SKM-1 (cell line): ENCODE results near the gene SPRYD3.

Source experiments
- DNase-seq: peaks from one replicate; lab custom pipeline; 2025; ENCODE audit not compliant: unreplicated experiment; lab: John Stamatoyannopoulos, UW

SPRYD3 gene

DNA sequence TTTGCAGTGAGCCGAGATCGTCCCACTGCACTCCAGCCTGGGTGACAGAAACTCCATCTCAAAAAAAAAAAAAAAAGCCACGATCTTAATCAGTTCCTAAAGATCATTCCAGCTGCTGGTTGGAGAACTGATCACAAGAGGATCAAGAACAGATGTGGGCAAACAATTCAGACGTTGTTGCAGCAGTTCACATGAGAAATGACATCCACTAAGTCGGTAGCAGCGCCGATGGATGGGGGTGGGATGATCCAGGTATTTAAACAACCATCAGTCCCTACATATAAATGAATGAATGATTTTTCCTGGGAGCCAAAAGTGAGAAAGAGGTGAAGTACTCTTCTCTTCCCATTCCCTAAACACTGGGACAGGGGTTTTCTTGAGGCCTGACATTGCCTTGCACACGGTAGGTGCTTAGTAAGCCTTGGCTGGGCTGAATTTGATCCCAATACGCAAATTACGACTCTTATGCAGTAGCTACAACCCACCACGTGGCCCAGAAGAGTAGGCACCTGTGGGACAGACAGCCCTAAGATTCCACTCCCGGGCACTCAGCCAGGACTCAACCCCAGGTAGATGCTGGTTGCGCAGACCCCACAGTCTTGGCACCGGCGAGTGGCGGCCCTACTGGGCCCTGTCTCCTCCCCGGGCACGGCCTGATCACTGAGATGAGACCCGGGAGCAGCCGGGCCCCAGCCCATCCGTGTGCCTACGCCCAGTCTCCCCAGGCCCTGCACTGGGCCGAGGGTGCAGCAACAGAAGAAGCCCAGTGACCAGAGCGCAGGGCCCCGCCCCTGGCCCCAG is 565 bp downstream of the SPRYD3 start:
- DNase-seq, result no peak

DNA sequence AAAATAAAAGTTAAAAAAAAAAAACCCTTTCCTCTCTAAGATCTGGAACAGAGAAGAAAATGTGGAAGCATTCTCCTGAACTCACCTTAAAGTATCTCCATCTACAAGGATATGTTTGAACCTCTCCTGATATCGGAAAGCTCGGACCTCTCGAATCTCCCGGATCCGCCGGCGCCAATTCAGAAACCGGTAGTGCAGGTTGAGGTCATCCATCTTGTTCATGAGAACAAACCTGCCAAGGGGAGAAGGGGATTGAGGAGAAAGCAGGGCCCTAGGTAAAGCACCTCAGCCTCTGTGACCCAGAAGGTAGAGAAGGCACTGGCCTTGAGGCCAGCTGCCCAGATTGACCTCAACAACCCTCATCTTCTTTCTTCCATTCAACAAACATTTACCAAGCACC is 2.2 kb downstream of the SPRYD3 start:
- no peak for DNase-seq

DNA sequence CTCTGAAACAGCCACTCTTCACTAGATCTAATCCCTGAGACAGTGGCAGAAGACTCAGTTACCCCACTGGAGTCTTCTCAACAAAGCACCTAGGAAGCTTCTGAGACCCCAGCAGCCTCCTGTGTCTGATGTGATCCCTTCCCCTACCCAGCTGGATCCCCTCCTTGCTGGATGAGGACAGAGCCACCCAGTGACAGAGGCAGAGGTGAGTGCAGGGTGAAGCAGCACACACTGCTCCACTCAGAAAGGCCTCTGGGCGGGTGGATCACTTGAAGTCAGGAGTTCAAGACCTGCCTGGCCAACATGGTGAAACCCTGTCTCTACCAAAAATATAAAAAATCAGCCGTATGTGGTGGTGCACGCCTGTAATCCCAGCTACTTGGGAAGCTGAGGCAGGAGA is 2.7 kb downstream of the SPRYD3 start:
- no peak for DNase-seq

DNA sequence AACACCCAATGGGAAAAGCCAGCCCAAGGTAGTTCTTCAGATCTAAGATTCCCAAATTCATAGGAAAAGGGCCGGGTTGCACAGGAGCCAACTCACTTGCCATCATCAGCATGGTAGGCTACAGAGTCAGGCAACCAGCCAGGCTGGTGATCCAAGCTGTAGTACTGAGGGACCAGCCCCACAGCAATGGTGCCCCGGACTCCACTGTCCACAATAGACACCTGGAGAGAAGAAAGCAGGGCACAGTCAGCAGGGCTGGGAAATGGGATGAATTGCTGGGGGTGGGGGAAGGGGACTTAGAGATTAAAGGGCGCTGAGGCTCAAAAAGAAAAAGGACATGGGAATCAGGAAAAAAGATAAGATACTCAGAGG is 4.2 kb downstream of the SPRYD3 start:
- DNase-seq, result no peak

DNA sequence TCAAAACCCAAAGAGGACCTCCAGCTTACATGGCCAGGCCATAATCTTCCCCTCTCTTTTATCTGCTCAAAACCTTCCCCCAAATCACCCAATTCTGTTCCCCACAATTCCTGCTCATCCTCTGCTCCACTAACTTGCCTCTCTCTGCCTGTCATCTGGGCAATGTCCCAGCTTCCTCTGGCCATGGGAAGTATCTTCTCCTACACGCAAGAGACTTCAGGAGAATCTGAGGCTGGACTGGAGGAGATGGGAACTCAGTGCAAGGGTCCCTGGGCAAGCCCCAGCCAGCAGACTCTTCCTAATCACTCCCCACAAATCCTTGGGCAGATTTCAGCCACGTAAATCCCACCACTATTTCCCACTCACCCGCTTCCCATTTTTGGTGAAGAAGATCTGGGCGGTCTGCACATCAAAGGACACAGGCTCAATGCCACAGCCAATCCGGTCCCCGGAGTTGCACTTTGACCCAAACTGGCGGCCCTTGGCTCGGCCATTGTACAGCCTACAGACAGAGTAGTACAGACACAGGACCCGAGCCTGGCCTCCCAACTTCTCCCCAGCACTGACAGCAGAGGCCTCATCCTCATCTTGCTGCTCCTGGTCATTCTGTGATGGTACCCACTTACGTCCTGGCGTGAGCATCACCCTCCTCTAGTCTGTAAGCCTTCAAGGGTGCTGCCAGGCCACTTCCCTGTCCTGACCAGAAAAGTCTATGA is 4.7 kb downstream of the SPRYD3 start:
- DNase-seq, result no peak

DNA sequence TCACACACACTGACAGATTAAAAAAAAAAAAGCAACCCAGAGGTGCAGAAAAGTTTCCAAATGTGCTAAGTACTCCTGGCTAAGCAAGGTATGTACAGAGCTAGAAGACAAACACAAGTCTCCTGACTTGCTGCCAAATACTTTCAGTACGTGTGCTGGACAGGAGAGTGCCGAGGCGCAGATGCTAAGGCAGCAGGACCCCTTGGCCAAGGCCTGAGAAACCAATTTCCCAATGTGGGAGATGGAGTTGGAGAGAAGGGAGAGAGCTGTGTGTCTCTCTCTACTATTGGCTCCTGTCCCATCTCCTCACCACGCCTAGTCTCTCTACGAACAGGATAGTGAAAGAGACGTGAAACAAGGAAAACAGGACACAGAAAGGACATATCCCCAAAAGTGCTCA is 5.3 kb downstream of the SPRYD3 start:
- DNase-seq, result no peak

DNA sequence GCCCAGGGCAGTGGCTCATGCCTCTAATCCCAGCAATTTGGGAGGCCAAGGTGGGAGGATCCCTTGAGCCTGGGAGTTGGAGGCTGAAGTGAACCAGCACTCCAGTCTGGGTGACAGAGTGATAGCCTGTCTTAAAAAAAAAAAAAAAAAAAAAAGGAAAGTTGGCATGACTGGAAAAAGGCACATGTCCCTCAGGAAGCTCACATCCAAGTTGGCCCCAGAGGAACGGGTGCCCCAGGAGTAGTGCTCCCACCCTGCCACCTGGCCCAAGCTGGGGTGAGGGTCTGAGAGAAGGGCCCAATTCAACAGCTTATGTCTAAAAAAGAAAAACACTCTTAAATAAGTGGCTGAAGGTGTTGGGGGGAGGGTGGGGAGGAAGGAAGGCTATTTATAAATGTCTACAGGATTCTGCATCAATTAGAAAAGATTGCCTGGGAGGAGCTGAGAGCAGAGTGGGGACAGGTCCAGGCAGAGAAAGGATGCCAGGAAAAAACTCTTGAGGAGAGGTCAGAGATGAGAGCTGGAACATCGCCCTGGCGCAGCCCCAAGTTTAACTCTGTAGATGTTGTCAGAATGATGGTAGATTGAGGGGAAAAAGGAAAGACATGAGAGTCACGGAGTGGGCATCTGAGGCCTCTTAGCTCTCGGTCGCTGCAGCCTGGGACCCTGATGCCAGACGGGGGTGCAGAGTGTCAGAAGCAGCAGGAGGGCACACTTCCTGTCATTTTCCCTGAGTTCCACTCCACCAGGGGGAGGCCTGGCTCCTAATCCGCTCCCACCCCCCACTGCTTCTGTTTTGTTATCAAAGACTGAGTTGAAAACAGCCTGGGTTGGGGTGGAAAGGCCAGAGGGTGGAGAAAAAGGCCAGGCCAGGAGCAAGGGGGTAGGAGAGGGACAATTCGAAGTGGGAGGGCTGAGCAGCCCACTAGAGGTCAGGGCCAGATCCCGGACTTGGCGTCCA is 7.3 kb downstream of the SPRYD3 start:
- DNase-seq, result no peak

DNA sequence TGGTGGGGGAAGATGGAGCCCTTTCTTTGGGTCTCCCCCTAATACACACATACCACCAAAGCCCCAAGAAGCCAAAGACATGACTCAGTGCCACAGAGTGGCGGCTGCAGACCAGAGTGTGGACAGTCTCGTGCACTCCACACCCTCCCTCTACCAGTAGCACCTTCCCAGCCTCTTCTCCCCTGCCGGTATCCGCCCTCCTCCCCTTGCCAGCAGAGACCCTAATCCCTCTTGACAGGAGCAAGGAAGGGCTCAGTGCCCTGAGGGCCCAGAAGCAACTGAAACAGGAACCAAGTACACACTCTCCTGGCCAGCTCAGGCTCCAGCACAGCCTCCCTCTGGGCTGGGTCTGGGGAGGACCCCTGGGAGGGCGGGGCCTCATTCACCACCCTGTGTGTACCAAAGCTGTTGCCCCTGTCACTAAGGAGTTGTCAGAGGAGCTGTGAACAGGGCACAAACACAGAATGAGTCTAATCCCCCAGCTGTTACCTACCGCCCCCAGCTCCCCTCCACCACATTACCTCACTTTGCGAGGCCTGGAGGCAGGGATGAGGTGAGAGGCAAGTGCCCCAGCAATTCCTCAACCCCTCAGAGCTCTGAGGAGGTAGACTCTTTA is 8.2 kb downstream of the SPRYD3 start:
- no peak for DNase-seq

DNA sequence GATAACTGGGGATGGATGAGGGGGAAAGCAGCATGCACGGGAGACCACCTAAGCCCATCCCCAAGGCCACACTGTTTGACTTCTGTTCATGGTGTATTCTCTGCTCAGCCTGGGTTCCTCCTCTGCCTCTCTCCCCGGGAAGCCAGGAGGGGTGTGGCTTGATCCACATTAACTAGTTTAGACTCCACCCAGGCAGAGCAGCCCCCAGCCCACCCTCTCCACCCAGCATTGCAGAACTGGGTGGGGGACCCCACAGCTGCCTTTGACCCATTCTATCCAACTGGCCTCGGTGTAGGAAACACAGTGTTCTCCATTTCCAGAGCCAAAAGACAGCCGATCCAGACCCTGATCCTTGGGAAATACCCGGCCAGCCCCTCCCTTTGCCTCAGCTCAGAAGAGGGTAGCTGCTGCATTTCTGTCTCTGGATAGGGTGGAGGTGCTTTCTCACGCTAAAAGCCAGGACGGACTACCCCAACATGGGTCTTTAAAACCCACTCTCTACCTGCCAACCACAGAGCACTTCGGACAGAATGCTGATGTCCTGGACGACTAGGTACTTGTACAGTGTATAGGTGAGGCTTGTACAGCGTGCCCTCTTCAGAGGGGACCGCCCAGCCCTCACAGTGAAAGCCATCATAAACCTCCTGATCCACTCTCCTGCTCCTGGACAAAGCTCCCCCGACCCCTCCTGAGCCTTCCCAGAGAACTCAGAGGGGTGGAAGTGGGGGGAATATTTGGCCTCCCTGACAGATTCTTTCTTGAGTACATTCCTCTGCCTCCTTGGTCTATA is 9.4 kb downstream of the SPRYD3 start:
- DNase-seq, result no peak

DNA sequence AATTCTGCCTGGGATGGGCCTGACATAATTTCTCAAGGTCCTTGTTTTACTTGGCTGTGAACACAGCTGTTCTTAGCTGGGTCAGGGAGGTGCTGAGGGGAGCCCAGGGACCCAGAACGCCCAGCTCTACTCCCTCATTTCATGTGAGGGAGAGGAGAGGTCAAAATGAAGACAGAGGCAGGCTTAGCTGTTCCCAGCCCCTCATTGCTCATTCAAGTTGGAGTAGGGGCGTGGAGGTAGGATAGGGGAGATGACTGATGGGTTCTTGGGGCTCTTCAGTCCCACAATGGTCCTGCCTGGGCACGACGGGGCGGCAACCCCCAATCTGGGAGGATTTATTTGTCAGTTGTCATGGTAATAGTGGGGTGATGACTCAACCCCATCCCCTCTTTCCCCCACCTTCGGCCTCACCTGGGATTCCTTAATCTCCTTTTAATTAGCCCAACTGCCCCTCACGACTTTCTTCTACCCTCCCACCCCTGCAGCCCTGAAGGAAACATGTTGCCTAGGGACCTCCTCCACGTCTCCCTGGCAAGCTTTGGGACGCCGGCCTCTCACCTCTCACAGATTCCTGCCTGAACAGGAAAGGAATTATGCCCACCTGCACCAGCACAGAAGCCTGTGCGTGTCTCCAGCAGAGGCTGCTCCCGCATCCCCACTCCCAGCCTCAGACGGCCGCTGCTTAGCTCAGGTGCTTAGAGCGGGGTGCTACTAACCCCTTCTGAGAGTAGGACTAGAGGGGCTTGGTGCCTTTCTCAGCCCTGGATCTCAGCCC is 10.2 kb downstream of the SPRYD3 start:
- no peak for DNase-seq

DNA sequence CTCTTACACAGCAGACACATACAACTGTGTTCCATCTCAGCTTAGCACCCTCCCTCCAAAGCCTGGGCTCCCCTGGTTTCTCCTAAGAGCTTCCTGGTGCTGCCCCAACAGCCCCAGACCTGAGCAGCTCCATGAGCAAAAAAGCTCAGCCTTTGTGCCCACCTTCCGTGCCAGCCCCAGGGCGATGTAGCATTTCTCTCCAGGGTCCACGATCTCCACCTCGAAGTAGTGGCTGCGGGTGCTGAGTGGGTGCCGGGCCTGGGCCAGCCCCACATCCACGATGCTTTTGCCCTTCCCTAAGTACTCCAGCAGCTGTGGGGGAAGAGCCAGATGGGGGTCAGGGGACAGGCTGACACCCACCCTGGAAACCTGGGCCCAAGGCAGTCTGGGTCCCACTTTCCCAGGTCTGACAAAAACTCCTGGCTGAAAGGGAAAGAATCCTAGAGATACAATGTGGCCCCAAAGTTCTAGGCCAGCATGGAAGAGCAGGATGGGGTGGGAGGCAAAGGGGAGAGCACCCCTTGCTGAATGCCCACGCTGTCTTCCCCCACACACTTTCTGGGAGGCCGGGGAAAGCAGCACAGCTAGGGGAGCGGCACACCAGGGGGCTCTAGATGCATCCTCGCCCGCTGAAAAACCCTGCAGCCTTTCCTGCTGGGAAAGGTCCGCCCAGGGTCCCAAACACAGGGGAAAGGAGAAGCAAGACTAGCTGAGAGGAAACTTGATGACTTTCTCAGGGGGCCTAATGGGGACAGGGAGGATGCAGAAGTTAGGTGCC is 11.0 kb downstream of the SPRYD3 start:
- DNase-seq, result no peak

DNA sequence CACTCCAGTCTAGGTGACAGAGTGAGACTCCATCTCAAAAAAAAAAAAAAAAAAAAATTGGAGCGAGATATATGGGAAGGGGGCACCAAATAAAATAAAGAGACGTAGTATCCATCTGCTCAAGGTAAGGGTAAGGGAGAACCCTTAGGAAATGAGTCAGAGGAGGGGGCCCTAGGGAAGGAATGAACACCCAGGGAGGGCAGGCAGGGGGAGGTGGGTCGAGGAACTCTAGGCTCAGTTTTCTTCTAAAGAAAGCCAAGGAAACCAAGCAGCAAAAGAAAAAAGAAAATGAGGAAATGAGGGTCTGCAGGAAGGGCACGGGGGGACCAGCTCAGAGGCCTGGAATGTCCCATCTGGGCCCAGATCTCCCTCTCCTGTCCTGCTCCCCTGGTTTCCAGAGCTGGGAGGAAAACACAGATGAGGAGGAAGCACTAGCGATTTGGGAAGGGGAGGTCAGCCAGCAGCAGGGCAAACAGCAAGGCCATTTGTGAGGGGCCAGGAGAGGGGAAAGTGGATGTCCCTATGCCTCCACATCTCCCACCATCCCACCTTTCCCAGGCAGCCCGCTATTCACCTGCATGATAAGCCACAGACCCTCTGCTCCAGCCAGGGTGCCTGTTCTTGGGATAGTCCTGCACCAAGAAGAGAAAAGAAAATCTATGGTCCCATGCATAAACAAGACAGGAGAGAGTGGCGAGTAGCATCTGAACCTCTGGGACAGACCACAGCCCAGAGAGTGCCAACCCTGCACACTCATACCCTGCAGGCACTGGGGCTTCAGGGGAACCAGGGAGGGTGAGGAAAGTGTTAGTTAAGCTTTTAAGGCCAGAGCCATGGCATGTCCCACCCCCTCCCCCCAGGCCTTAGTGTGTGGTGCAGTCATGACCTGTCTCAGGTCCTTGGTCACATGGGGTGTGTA is 11.9 kb downstream of the SPRYD3 start:
- DNase-seq, result no peak

DNA sequence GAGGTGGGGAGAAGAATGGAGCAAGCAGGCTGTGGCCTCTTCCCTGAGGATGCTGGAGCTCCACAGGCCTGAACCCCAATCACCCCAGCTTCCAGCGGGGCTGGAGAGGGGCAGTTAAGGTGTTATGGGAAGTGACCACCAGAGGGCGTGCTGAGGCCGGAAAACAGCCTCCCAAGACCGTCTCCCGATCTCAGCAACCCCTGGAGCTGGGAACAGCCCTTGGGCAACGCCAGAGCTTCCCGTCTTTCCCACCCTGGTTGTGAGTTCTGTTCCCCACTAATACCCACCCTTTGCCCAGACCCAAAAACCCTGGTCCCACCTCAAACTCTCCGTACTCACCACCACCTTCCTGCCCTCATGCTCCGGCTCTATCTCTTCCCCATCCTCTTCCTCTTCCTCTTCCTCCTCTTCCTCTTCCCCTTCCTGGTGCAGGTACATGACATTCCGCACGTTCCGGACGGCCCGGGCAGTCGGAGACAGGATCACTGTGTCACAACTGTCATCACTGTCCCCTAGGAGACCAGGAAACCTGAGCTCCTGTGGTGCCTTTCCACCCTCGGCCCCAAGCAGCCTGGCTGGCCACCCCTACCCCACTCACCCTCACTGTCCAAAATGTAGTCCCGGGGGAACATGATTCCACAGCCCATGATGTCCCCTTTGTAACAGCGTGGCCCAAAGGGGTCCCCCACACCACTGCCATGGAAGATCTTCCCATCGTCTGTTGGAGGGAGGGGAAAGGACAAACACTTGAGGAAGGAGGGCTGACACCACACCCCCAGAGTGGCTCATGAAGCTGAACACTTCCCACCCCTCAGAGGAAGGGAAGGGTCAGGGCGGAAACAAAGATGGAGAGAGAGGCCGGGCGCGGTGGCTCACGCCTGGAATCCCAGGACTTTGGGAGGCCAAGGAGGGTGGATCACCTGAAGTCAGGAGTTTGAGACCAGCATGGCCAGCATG is 12.9 kb downstream of the SPRYD3 start:
- no peak for DNase-seq

DNA sequence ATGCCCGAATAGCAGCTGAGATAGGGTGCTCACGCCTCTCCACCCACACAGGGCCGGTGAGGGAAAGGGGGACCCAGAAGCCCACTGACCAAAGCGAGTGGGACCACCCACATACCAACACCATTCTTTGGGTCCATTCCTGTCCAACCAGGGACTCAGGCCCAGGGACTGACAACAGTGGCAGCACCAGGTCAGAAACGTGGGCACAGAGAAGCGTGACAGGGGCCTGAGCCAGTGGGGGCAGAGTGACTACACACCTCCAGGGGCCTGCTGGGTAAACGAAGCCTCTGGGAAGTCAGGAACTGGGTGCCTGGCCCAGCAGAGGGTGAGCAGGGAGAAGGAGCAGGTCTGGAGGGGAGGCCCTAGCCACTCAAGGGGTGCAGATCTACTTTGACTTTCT is 13.7 kb downstream of the SPRYD3 start:
- DNase-seq, result no peak

DNA sequence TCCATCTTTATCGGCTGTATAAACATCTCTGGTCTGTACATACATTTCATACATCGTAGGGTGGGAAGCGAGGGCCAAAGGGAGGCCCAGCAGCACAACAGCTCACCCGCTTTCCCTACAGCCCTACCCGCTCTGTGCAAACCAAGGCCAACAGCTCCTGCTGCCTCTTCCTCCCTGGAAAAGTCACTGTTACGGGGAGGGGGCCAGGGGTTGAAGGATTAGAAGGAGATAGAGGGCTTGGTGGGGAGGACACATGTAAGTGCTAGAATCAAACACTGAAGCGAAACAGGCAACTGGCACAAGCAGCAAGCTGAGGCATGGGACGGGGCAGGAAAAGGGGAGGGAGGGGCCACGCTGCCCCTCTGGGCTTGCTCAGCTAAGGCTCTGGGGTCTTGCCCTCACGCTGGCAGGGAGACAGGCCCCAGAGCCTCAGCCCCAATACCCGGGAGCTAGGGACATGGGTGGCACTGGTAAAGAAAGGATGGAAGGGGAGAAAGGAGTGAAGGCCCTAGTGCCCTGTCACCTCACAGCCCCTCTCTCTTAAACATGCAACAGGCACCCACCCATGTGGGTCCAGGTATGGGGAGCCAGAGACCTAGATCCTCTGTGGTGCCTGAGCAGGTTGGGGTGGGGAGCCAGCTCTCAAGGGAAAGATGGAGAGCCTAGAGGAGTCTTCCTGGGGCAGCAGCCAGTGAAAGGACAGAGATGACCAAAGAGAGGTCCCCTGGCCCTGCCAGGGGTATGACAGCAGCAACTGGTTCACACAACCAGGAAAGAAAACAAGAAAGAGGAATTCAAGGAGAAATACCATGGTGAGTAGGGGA is 14.4 kb downstream of the SPRYD3 start:
- no peak for DNase-seq
